Measurements from ENCODE around the gene ZNF384. TPM values are rescaled to one million over a fixed set of nuclear protein-coding genes. Genes with fewer than 3 reads are reported as not detected.

Gene ZNF384
- polyA plus RNA-seq, 4 donors = 68.1 to 109 (median 90.5) TPM

- peak; percentile 94 to 99 (median 98) for DNase-seq (ENCODE audit: low read depth in 4 of 4, low spot score in 2 of 4)
Measured at GRCh38 chr12:6662906-6663742, 26.1 kb downstream of the ZNF384 start, which contains the start of gene ING4. Gene ING4 (minus strand): TSS chr12:6663119. CDS start chr12:6663101, 18 bp downstream.

GRCh38 chr12:6662602-6662905 is 26.6 kb downstream of the ZNF384 start:
- no peak for DNase-seq (ENCODE audit: low read depth in 4 of 4, low spot score in 2 of 4)

- DNase-seq (ENCODE audit: low read depth in 4 of 4, low spot score in 2 of 4) = no peak
Measured at GRCh38 chr12:6653987-6654386, 35.2 kb downstream of the ZNF384 start.

- no peak for DNase-seq (ENCODE audit: low read depth in 4 of 4, low spot score in 2 of 4)
Measured at GRCh38 chr12:6653342-6653741, 35.8 kb downstream of the ZNF384 start.

- no peak for DNase-seq (ENCODE audit: low read depth in 4 of 4, low spot score in 2 of 4)
Measured at GRCh38 chr12:6652391-6652790, 36.8 kb downstream of the ZNF384 start.

- DNase-seq (ENCODE audit: low read depth in 4 of 4, low spot score in 2 of 4) = no peak
Measured at GRCh38 chr12:6650832-6651231, 38.3 kb downstream of the ZNF384 start.

GRCh38 chr12:6647083-6647604 is 42.0 kb downstream of the ZNF384 start, which contains the start of gene ACRBP:
Gene ACRBP (minus strand): TSS chr12:6647432. CDS start chr12:6647366, 66 bp downstream.
- peak in 2 of 4 donors; percentile 54 to 56 for DNase-seq (ENCODE audit: low read depth in 4 of 4, low spot score in 2 of 4)

- no peak for DNase-seq (ENCODE audit: low read depth in 4 of 4, low spot score in 2 of 4)
Measured at GRCh38 chr12:6646276-6647082, 42.7 kb downstream of the ZNF384 start.

- DNase-seq (ENCODE audit: low read depth in 4 of 4, low spot score in 2 of 4) = no peak
Measured at GRCh38 chr12:6644903-6645302, 44.3 kb downstream of the ZNF384 start.

GRCh38 chr12:6644257-6644596 is 44.9 kb downstream of the ZNF384 start:
- no peak for DNase-seq (ENCODE audit: low read depth in 4 of 4, low spot score in 2 of 4)

GRCh38 chr12:6643569-6644256 is 45.5 kb downstream of the ZNF384 start:
- DNase-seq (ENCODE audit: low read depth in 4 of 4, low spot score in 2 of 4) = no peak

- no peak for DNase-seq (ENCODE audit: low read depth in 4 of 4, low spot score in 2 of 4)
Measured at GRCh38 chr12:6641131-6641530, 48.0 kb downstream of the ZNF384 start.

- no peak for DNase-seq (ENCODE audit: low read depth in 4 of 4, low spot score in 2 of 4)
Measured at GRCh38 chr12:6640497-6640896, 48.7 kb downstream of the ZNF384 start.

- no peak for DNase-seq (ENCODE audit: low read depth in 4 of 4, low spot score in 2 of 4)
Measured at GRCh38 chr12:6639151-6639801, 49.9 kb downstream of the ZNF384 start.

GRCh38 chr12:6638305-6638704 is 50.9 kb downstream of the ZNF384 start:
- no peak for DNase-seq (ENCODE audit: low read depth in 4 of 4, low spot score in 2 of 4)

GRCh38 chr12:6635856-6636531 is 53.2 kb downstream of the ZNF384 start, which contains the start of gene LPAR5:
Gene LPAR5 (minus strand): TSS chr12:6635959. CDS start chr12:6621248, 14,711 bp downstream.
- DNase-seq (ENCODE audit: low read depth in 4 of 4, low spot score in 2 of 4) = no peak

GRCh38 chr12:6635375-6635855 is 53.8 kb downstream of the ZNF384 start:
- no peak for DNase-seq (ENCODE audit: low read depth in 4 of 4, low spot score in 2 of 4)

- no peak for DNase-seq (ENCODE audit: low read depth in 4 of 4, low spot score in 2 of 4)
Measured at GRCh38 chr12:6632026-6632983, 56.9 kb downstream of the ZNF384 start.

All from left renal cortex interstitium (tissue), 4 donors.